MM.1S (cell line): ENCODE results near the gene IQGAP1.
"Not testable (repeated sequence)": the region's sequence is repeated elsewhere in the genome, so short reads cannot be mapped to it uniquely, and the experiment has no call there.

Source experiments
- DNase-seq: peaks from one replicate; pipeline ENCODE4 v3.0.0-alpha.2; 2015
- H2AFZ ChIP-seq: fragments of 300-600 bp; sonication (generic); 2 replicates; pipeline ENCODE4 v1.6.0; 2016; ENCODE audit warnings: antibody characterized with exemption, low read length
- H3F3A ChIP-seq: fragments of 300-600 bp; sonication (generic); 2 replicates; pipeline ENCODE4 v1.6.1; 2016; ENCODE audit warnings: mild to moderate bottlenecking, antibody characterized with exemption, low read length, moderate library complexity, mixed read lengths; ENCODE audit not compliant: insufficient read depth
- H3K27ac ChIP-seq: fragments of 300-600 bp; sonication (generic); 2 replicates; pipeline ENCODE4 v1.5.1; 2016; ENCODE audit warnings: mild to moderate bottlenecking, low read length
- H3K27me3 ChIP-seq: fragments of 300-600 bp; sonication (generic); replicated peaks from 2 replicates; pipeline ENCODE4 v1.6.0; 2016; ENCODE audit warnings: low read length; ENCODE audit not compliant: insufficient read depth
- H3K36me3 ChIP-seq: fragments of 300-600 bp; sonication (generic); replicated peaks from 2 replicates; pipeline ENCODE4 v1.6.1; 2016; ENCODE audit warnings: mild to moderate bottlenecking, low read length, mixed read lengths; ENCODE audit not compliant: insufficient read depth
- H3K4me1 ChIP-seq: fragments of 300-600 bp; sonication (generic); 2 replicates; pipeline ENCODE4 v1.6.1; 2016; ENCODE audit warnings: low read length, mixed read lengths
- H3K4me2 ChIP-seq: fragments of 300-600 bp; sonication (generic); 2 replicates; pipeline ENCODE4 v1.6.0; 2016; ENCODE audit warnings: low read depth, low read length
- H3K4me3 ChIP-seq: fragments of 300-600 bp; sonication (generic); 2 replicates; pipeline ENCODE4 v1.5.1; 2016; ENCODE audit warnings: low read length, mixed read lengths
- H3K79me2 ChIP-seq: fragments of 300-600 bp; sonication (generic); 2 replicates; pipeline ENCODE4 v1.6.1; 2016; ENCODE audit warnings: mixed run types, low read length, mixed read lengths
- H3K9ac ChIP-seq: fragments of 300-600 bp; sonication (generic); 2 replicates; pipeline ENCODE4 v1.6.1; 2016; ENCODE audit warnings: low read length, mixed read lengths
- H3K9me2 ChIP-seq: fragments of 300-600 bp; sonication (generic); replicated peaks from 2 replicates; pipeline ENCODE4 v1.6.1; 2016; ENCODE audit warnings: mild to moderate bottlenecking, low read length, mixed read lengths; ENCODE audit not compliant: insufficient read depth
- H3K9me3 ChIP-seq: fragments of 300-600 bp; sonication (generic); replicated peaks from 2 replicates; pipeline ENCODE4 v1.6.1; 2016; ENCODE audit warnings: mild to moderate bottlenecking, low read length, mixed read lengths; ENCODE audit not compliant: insufficient read depth
- H4K20me1 ChIP-seq: fragments of 300-600 bp; sonication (generic); 2 replicates; pipeline ENCODE4 v1.6.1; 2016; ENCODE audit warnings: mild to moderate bottlenecking, low read length, moderate library complexity, mixed read lengths; ENCODE audit not compliant: insufficient read depth
- CTCF ChIP-seq: fragments of 300-600 bp; sonication (generic); IDR thresholded peaks from 2 replicates; pipeline ENCODE4 v1.5.1; 2016; ENCODE audit warnings: antibody characterized with exemption, low read length, mixed read lengths
- EZH2 ChIP-seq: fragments of 300-600 bp; sonication (generic); optimal IDR thresholded peaks from 2 replicates; pipeline ENCODE3; 2017; ENCODE audit warnings: low read depth, mild to moderate bottlenecking, antibody characterized with exemption, low read length, mixed read lengths
- EZH2phosphoT487 ChIP-seq: fragments of 300-600 bp; sonication (generic); IDR thresholded peaks from 2 replicates; pipeline ENCODE4 v1.6.1; 2018; ENCODE audit warnings: antibody characterized with exemption, low read length

IQGAP1 gene

GRCh38 chr15:90512276-90512675, 124.2 kb downstream of the IQGAP1 start:
- H3K36me3 ChIP-seq = no peaks in the 10 kb centered on the region
- no peaks in the 10 kb centered on the region for H3K27me3 ChIP-seq

GRCh38 chr15:90512981-90513380, 124.9 kb downstream of the IQGAP1 start:
- H4K20me1 ChIP-seq = no peaks in the 10 kb centered on the region
- no peak overlapping the region for H3K9ac ChIP-seq
- TF ChIP-seq EZH2phosphoT487 (no peak), EZH2 (no peak), CTCF (no peak)
- H2AFZ ChIP-seq = no peak overlapping the region
- no peaks in the 10 kb centered on the region for H3K9me3 ChIP-seq
- no peaks in the 10 kb centered on the region for H3K9me2 ChIP-seq
- no peaks in the 10 kb centered on the region for H3F3A ChIP-seq
- no peak overlapping the region for H3K4me2 ChIP-seq
- no peak overlapping the region for H3K27ac ChIP-seq
- H3K36me3 ChIP-seq = no peaks in the 10 kb centered on the region
- no peaks in the 10 kb centered on the region for H3K27me3 ChIP-seq
- H3K79me2 ChIP-seq = no peaks in the 10 kb centered on the region
- DNase-seq = no peak
- H3K4me1 ChIP-seq = no peaks in the 10 kb centered on the region
- H3K4me3 ChIP-seq = no peak overlapping the region

More at GRCh38 chr15:90512276-90512675, 124.2 kb downstream of the IQGAP1 start:
- no peak overlapping the region for H3K27ac ChIP-seq
- H3K4me3 ChIP-seq = no peak overlapping the region
- H3K9ac ChIP-seq = no peak overlapping the region
- no peaks in the 10 kb centered on the region for H3K9me2 ChIP-seq
- no peaks in the 10 kb centered on the region for H3K79me2 ChIP-seq
- no peak overlapping the region for H2AFZ ChIP-seq
- no peaks in the 10 kb centered on the region for H3K9me3 ChIP-seq
- no peak for DNase-seq
- TF ChIP-seq CTCF (no peak), EZH2phosphoT487 (no peak), EZH2 (no peak)
- H4K20me1 ChIP-seq = no peaks in the 10 kb centered on the region
- no peaks in the 10 kb centered on the region for H3F3A ChIP-seq
- no peaks in the 10 kb centered on the region for H3K4me1 ChIP-seq
- no peak overlapping the region for H3K4me2 ChIP-seq

- Histone ChIP-seq H3K9me3 (no peaks in the 10 kb centered on the region), H3K4me2 (no peak overlapping the region), H3K9me2 (no peaks in the 10 kb centered on the region), H3K4me3 (no peak overlapping the region), H3K27me3 (no peaks in the 10 kb centered on the region), H3K36me3 (no peaks in the 10 kb centered on the region), H3K9ac (no peak overlapping the region), H4K20me1 (no peaks in the 10 kb centered on the region), H3F3A (no peaks in the 10 kb centered on the region), H3K79me2 (no peaks in the 10 kb centered on the region), H3K27ac (no peak overlapping the region), H3K4me1 (no peaks in the 10 kb centered on the region), H2AFZ (no peak overlapping the region)
- TF ChIP-seq EZH2phosphoT487 (no peak), CTCF (no peak), EZH2 (no peak)
- no peak for DNase-seq
Measured at GRCh38 chr15:90513448-90513847, 125.4 kb downstream of the IQGAP1 start.

GRCh38 chr15:90513893-90514292, 125.9 kb downstream of the IQGAP1 start:
- H3F3A ChIP-seq, H3K27ac ChIP-seq, H3K36me3 ChIP-seq, H2AFZ ChIP-seq, H3K79me2 ChIP-seq, H3K4me2 ChIP-seq, H3K4me1 ChIP-seq, H3K9me2 ChIP-seq, H3K4me3 ChIP-seq, H3K9ac ChIP-seq, DNase-seq, H4K20me1 ChIP-seq, H3K9me3 ChIP-seq, H3K27me3 ChIP-seq: not testable (repeated sequence)
